ENCODE results near the gene E2F4. TPM values are rescaled to one million over a fixed set of nuclear protein-coding genes. Genes with fewer than 3 reads are reported as not detected.

E2F4 gene
- total and polyA plus RNA-seq, 2 of the 13 experiments (the other 11 are each of a cell fraction or from before 2014, with no cell fraction given), result 84.8 to 91.2 TPM

DNA sequence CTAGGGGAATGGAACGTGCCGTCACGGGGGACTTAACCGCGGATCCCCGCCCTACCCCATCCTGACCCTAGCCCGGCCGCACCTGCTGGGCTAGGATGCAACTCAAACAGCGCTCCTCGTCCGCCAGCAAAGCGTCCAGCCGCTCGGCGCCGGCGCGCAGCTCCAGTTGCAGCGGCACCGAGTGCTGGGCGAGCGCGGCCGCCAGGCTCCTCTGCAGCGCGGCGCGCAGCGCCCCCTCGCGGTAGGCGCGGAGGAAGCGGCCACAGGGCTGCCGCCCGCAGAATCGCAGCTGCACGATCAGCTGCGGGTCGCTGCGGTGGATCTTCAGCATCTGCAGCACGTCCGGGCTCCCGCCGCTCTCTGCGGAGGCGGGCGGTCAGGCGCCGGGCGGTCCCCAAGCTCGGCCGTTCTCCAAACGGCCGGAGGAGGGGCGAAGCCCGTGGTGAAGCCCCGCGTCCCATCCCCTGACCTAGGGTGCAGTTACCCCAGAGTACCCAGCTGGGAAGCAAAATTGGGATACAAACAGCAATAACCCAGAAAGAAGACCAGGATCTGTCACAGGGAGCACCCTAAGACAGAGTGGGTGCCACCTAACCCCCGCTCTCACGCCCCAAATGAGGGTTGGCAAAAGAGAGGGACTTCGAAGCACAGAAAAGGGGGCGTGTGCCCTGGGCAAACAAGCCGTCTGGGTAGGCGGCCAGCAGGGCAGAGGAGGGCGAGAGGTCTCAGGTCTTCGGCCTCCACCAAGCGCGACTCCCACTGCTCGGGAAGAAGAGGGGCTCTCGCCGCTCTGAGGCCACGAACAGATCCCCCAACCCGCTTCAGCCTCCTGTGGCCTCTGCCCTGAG, 36.4 kb upstream of the E2F4 start (continued):
- TF ChIP-seq, protein P1, sequence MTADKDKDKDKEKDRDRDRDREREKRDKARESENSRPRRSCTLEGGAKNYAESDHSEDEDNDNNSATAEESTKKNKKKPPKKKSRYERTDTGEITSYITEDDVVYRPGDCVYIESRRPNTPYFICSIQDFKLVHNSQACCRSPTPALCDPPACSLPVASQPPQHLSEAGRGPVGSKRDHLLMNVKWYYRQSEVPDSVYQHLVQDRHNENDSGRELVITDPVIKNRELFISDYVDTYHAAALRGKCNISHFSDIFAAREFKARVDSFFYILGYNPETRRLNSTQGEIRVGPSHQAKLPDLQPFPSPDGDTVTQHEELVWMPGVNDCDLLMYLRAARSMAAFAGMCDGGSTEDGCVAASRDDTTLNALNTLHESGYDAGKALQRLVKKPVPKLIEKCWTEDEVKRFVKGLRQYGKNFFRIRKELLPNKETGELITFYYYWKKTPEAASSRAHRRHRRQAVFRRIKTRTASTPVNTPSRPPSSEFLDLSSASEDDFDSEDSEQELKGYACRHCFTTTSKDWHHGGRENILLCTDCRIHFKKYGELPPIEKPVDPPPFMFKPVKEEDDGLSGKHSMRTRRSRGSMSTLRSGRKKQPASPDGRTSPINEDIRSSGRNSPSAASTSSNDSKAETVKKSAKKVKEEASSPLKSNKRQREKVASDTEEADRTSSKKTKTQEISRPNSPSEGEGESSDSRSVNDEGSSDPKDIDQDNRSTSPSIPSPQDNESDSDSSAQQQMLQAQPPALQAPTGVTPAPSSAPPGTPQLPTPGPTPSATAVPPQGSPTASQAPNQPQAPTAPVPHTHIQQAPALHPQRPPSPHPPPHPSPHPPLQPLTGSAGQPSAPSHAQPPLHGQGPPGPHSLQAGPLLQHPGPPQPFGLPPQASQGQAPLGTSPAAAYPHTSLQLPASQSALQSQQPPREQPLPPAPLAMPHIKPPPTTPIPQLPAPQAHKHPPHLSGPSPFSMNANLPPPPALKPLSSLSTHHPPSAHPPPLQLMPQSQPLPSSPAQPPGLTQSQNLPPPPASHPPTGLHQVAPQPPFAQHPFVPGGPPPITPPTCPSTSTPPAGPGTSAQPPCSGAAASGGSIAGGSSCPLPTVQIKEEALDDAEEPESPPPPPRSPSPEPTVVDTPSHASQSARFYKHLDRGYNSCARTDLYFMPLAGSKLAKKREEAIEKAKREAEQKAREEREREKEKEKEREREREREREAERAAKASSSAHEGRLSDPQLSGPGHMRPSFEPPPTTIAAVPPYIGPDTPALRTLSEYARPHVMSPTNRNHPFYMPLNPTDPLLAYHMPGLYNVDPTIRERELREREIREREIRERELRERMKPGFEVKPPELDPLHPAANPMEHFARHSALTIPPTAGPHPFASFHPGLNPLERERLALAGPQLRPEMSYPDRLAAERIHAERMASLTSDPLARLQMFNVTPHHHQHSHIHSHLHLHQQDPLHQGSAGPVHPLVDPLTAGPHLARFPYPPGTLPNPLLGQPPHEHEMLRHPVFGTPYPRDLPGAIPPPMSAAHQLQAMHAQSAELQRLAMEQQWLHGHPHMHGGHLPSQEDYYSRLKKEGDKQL (CRISPR knock-in tag; IDR thresholded peaks at IDR 0.05; ENCODE audit: low read depth), result no peak
- TF ChIP-seq, protein P2, sequence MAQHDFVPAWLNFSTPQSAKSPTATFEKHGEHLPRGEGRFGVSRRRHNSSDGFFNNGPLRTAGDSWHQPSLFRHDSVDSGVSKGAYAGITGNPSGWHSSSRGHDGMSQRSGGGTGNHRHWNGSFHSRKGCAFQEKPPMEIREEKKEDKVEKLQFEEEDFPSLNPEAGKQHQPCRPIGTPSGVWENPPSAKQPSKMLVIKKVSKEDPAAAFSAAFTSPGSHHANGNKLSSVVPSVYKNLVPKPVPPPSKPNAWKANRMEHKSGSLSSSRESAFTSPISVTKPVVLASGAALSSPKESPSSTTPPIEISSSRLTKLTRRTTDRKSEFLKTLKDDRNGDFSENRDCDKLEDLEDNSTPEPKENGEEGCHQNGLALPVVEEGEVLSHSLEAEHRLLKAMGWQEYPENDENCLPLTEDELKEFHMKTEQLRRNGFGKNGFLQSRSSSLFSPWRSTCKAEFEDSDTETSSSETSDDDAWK (CRISPR knock-in tag; IDR thresholded peaks at IDR 0.05), result no peak
- no peak for TF ChIP-seq ZNF672 (CRISPR knock-in tag; IDR thresholded peaks at IDR 0.05)
- TF ChIP-seq, protein P3, sequence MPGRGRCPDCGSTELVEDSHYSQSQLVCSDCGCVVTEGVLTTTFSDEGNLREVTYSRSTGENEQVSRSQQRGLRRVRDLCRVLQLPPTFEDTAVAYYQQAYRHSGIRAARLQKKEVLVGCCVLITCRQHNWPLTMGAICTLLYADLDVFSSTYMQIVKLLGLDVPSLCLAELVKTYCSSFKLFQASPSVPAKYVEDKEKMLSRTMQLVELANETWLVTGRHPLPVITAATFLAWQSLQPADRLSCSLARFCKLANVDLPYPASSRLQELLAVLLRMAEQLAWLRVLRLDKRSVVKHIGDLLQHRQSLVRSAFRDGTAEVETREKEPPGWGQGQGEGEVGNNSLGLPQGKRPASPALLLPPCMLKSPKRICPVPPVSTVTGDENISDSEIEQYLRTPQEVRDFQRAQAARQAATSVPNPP (CRISPR knock-in tag; IDR thresholded peaks at IDR 0.05), result no peak
- no peak for TF ChIP-seq EZH2 (conservative IDR thresholded peaks at IDR 0.05; ENCODE audit: low read depth, low read length)
- no peak for TF ChIP-seq ZNF282 (IDR thresholded peaks at IDR 0.05; ENCODE audit: partially characterized antibody)
- 0 out of 2 replicates have a peak, but pooled peaks have one; percentile 78 for TF ChIP-seq ZNF619 (CRISPR knock-in tag; IDR thresholded peaks at IDR 0.05)
- TF ChIP-seq, protein P4, sequence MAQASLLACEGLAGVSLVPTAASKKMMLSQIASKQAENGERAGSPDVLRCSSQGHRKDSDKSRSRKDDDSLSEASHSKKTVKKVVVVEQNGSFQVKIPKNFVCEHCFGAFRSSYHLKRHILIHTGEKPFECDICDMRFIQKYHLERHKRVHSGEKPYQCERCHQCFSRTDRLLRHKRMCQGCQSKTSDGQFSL (CRISPR knock-in tag; IDR thresholded peaks at IDR 0.05), result 0 out of 2 replicates have a peak, but pooled peaks have one; percentile 60
- peak; percentile 40; the same call in 1 of the 2 replicates for TF ChIP-seq ZNF431 (CRISPR knock-in tag; IDR thresholded peaks at IDR 0.05; ENCODE audit: borderline replicate concordance, low read depth)
- TF ChIP-seq, protein P5, sequence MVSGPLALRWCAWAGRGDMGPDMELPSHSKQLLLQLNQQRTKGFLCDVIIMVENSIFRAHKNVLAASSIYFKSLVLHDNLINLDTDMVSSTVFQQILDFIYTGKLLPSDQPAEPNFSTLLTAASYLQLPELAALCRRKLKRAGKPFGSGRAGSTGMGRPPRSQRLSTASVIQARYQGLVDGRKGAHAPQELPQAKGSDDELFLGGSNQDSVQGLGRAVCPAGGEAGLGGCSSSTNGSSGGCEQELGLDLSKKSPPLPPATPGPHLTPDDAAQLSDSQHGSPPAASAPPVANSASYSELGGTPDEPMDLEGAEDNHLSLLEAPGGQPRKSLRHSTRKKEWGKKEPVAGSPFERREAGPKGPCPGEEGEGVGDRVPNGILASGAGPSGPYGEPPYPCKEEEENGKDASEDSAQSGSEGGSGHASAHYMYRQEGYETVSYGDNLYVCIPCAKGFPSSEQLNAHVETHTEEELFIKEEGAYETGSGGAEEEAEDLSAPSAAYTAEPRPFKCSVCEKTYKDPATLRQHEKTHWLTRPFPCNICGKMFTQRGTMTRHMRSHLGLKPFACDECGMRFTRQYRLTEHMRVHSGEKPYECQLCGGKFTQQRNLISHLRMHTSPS (CRISPR knock-in tag; IDR thresholded peaks at IDR 0.05; ENCODE audit: low read depth), result no peak
- TF ChIP-seq SMC3 (IDR thresholded peaks at IDR 0.05; ENCODE audit: low read length), result peak; percentile 53; the same call in 1 of the 2 replicates
- TF ChIP-seq AGO2 (optimal IDR thresholded peaks at IDR 0.05; ENCODE audit: low read depth, low read length), result peak; percentile 26
- no peak for TF ChIP-seq PHB2 (IDR thresholded peaks at IDR 0.05; ENCODE audit: partially characterized antibody)
- TF ChIP-seq HOXA5 (CRISPR knock-in tag; IDR thresholded peaks at IDR 0.05), result no peak
- TF ChIP-seq TCF12 (IDR thresholded peaks at IDR 0.05), result no peak
- 0 out of 2 replicates have a peak, but pooled peaks have one; percentile 81 for TF ChIP-seq TCF12 (CRISPR knock-in tag; IDR thresholded peaks at IDR 0.05)
- TF ChIP-seq ZFP37 (CRISPR knock-in tag; IDR thresholded peaks at IDR 0.05; ENCODE audit: borderline replicate concordance), result no peak
- no peak for TF ChIP-seq NFE2L1 (CRISPR knock-in tag; IDR thresholded peaks at IDR 0.05; ENCODE audit: borderline replicate concordance)
- no peak for TF ChIP-seq ZNF317 (CRISPR knock-in tag; IDR thresholded peaks at IDR 0.05)
- TF ChIP-seq GTF3A (CRISPR knock-in tag; conservative IDR thresholded peaks at IDR 0.05), result peak; percentile 62; the same call in 1 of the 2 replicates
